HEK293T (cell line): Measurements from ENCODE around the gene SH2D4B.

Source experiments
- CTCF ChIA-PET: fragments of 350-600 bp; formaldehyde crosslinking; extraction: SDS; loops from one replicate; lab custom pipeline; 2021; ENCODE audit warnings: antibody characterized with exemption, inconsistent platforms; lab: Yijun Ruan, JAX
- POLR2A ChIA-PET: fragments of 350-600 bp; formaldehyde crosslinking; extraction: SDS; loops from one replicate; lab custom pipeline; 2020; ENCODE audit warnings: antibody characterized with exemption, inconsistent platforms; lab: Yijun Ruan, JAX
- DNase-seq: peaks from one replicate; pipeline ENCODE4 v3.0.0; 2012; ENCODE audit warnings: mixed read lengths; ENCODE audit errors: extremely low spot score
- ARNT ChIP-seq: fragments of 450-650 bp; IDR thresholded peaks from 2 replicates; pipeline ENCODE4 v1.6.1; 2017; ENCODE audit warnings: mild to moderate bottlenecking
- BHLHE40 ChIP-seq: fragments of 450-650 bp; IDR thresholded peaks from 2 replicates; pipeline ENCODE4 v1.6.1; 2016; ENCODE audit warnings: mild to moderate bottlenecking, moderate library complexity, borderline replicate concordance
- CTBP1 ChIP-seq: fragments of 450-650 bp; IDR thresholded peaks from 2 replicates; pipeline ENCODE4 v1.6.1; 2016; ENCODE audit warnings: borderline replicate concordance
- ELF4 ChIP-seq: fragments of 450-650 bp; IDR thresholded peaks from 2 replicates; pipeline ENCODE4 v1.6.1; 2017; ENCODE audit warnings: antibody characterized with exemption
- FOXA1 ChIP-seq: fragments of 450-650 bp; IDR thresholded peaks from 2 replicates; pipeline ENCODE4 v1.6.1; 2016; ENCODE audit warnings: mild to moderate bottlenecking
- FOXK2 ChIP-seq: fragments of 450-650 bp; IDR thresholded peaks from 2 replicates; pipeline ENCODE4 v1.6.1; 2016; ENCODE audit warnings: mild to moderate bottlenecking
- FOXM1 ChIP-seq: fragments of 450-650 bp; IDR thresholded peaks from 2 replicates; pipeline ENCODE4 v1.6.1; 2017; ENCODE audit warnings: mild to moderate bottlenecking, borderline replicate concordance
- HDGF ChIP-seq: fragments of 450-650 bp; IDR thresholded peaks from 2 replicates; pipeline ENCODE4 v1.6.1; 2017; ENCODE audit warnings: antibody characterized with exemption, borderline replicate concordance
- L3MBTL2 ChIP-seq: fragments of 450-650 bp; conservative IDR thresholded peaks from 2 replicates; pipeline ENCODE4 v1.6.1; 2016; ENCODE audit warnings: mild to moderate bottlenecking
- LEF1 ChIP-seq: fragments of 450-650 bp; IDR thresholded peaks from 2 replicates; pipeline ENCODE4 v1.6.1; 2017; ENCODE audit warnings: mild to moderate bottlenecking, borderline replicate concordance
- NFRKB ChIP-seq: fragments of 450-650 bp; IDR thresholded peaks from 2 replicates; pipeline ENCODE4 v1.6.1; 2016; ENCODE audit warnings: mild to moderate bottlenecking, moderate library complexity
- PKNOX1 ChIP-seq: fragments of 450-650 bp; IDR thresholded peaks from 2 replicates; pipeline ENCODE4 v1.6.1; 2016
- SP1 ChIP-seq: fragments of 450-650 bp; IDR thresholded peaks from 2 replicates; pipeline ENCODE4 v1.6.1; 2017
- SUZ12 ChIP-seq: fragments of 450-650 bp; IDR thresholded peaks from 2 replicates; pipeline ENCODE4 v1.6.1; 2016; ENCODE audit warnings: mild to moderate bottlenecking
- TARDBP ChIP-seq: fragments of 450-650 bp; IDR thresholded peaks from 2 replicates; pipeline ENCODE4 v1.6.1; 2016
- ZNF384 ChIP-seq: fragments of 450-650 bp; IDR thresholded peaks from 2 replicates; pipeline ENCODE4 v1.6.1; 2016

SH2D4B gene

GRCh38 chr10:80685355-80685754 lies 147.7 kb downstream of the SH2D4B start:
- CTCF ChIA-PET, result no interaction called here
- TF ChIP-seq ELF4 (no peak), ZNF384 (no peak), BHLHE40 (no peak)
- POLR2A ChIA-PET, result no interaction called here
- no peak for DNase-seq

DNA sequence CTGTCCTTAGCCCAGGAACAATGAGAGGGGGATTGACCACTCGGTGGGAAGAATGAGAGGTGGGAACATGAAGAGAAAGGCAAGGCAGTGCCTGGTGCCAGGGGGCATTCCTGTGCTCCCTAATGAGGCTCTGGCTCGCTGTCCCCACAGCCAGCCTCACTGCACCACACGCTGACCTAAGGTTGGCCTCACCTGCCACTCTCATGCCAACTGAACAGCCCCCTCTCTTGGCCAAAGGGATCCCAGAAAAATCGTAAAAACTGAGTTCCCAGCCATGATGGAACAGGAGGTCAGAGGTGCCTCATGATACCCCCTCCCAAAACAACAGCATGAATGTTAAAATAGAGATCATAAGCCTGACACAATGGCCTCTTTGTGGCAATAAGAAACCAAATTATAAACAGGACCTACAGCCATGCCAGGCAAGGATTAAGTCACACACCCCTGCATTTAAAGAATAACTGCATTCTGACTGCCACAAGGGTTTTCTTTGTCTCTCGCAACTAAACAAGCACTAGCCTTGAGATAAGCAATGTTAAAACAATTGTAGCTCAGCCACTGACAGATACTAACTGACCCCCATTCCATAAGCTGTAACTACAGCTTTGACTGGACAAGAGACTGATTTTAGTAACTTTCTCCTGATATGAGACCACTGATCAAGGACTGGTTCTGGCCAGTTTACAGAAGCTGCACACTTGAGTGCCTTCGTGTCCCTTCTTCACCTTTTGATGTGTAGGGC lies 149.2 kb downstream of the SH2D4B start:
- DNase-seq, result no peak
- CTCF ChIA-PET, result interaction anchor here (0.9 kb wide), 1 partner anchor 23 kb away, joined by 3 read pairs; no protein-coding TSS in a partner anchor
- POLR2A ChIA-PET, result no interaction called here
- no peak for TF ChIP-seq TARDBP

DNA sequence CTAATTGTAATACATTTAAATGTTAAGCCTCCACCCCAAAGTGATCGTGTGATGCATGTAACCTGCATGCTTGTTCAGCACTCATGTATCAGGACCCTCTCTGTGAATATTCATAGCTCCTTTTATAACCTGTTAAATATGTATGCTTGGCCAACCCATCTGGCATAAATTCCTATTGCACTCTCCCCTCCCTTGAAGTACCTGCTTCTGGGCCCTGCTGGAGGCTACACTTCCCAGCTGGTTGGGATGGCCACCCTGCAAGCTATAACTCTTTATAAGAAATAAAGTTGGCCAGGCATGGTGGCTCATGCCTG lies 149.7 kb downstream of the SH2D4B start:
- CTCF ChIA-PET, result interaction anchor here (0.9 kb wide), 1 partner anchor 23 kb away, joined by 3 read pairs; no protein-coding TSS in a partner anchor
- POLR2A ChIA-PET, result no interaction called here
- DNase-seq, result no peak
- TF ChIP-seq NFRKB (no peak), FOXK2 (no peak), ELF4 (no peak), SP1 (no peak), FOXA1 (no peak), CTBP1 (no peak), ZNF384 (no peak), PKNOX1 (no peak), L3MBTL2 (no peak), SUZ12 (no peak)

DNA sequence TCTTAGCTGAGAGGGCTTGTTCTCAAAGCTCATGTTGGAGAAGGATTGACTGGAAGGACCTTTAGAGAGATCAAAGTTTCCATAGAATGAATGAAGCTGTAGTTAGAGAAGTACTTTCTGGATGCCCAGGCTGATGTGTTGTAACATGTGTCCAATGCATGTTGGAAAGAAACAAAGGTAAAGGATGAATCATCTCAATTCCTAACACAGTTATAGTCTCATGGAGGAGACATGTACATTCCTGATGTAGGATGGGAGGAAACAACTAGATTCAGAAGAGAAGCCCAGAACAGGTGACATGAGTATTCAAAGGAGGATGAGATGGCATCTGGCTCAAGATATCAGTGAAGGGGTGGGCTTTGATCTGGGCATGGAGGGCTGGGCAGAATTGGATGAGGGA lies 152.7 kb downstream of the SH2D4B start:
- POLR2A ChIA-PET, result no interaction called here
- no peak for DNase-seq
- TF ChIP-seq TARDBP (no peak), ARNT (no peak), HDGF (no peak), FOXM1 (no peak), BHLHE40 (no peak), ELF4 (no peak), L3MBTL2 (no peak), CTBP1 (no peak), SP1 (no peak), SUZ12 (no peak), PKNOX1 (no peak), NFRKB (no peak), FOXK2 (no peak), LEF1 (no peak)
- CTCF ChIA-PET, result no interaction called here

- ChIA-PET CTCF (interaction anchor here (0.5 kb wide), 1 partner anchor 270 kb away, joined by 5 read pairs; no protein-coding TSS in a partner anchor), POLR2A (no interaction called here)
- TF ChIP-seq SP1, result no peak
- no peak for TF ChIP-seq LEF1
- DNase-seq, result no peak
These were observed 153.7 kb downstream of the SH2D4B start for GRCh38 chr10:80691441-80691840.

GRCh38 chr10:80693565-80693964 lies 155.9 kb downstream of the SH2D4B start:
- no peak for DNase-seq
- ChIA-PET CTCF (interaction anchor here (1.3 kb wide), 1 partner anchor 31 kb away, joined by 5 read pairs; no protein-coding TSS in a partner anchor), POLR2A (no interaction called here)
- TF ChIP-seq BHLHE40, result no peak
- TF ChIP-seq ZNF384, result no peak
- TF ChIP-seq FOXK2, result no peak
- TF ChIP-seq L3MBTL2, result no peak
- no peak for TF ChIP-seq SP1
- no peak for TF ChIP-seq FOXA1
- no peak for TF ChIP-seq HDGF
- TF ChIP-seq PKNOX1, result no peak
- TF ChIP-seq NFRKB, result no peak
- no peak for TF ChIP-seq ARNT
- TF ChIP-seq CTBP1, result no peak
- TF ChIP-seq ELF4, result no peak
- no peak for TF ChIP-seq FOXM1
- no peak for TF ChIP-seq SUZ12
- no peak for TF ChIP-seq LEF1
- TF ChIP-seq TARDBP, result no peak

DNA sequence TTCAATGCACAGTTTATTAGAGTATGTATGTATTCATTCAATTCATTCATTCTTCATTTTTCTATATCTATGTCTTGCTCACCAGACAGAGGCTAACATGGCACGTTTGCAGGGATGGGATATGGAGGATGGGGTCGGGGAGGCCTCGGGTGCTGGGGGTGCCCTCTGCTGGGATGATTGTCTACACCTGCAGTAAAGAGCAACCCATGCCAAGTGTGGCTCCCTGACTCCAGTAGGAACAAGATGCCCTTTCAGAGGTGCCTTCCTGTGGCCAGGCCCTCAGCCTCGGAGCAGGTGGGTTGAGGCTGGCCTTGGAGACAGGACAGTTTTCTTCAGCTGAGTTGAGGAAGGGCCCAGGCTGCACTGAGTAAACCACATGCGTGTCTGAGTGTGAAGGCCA lies 157.2 kb downstream of the SH2D4B start:
- POLR2A ChIA-PET, result no interaction called here
- TF ChIP-seq PKNOX1 (no peak), HDGF (no peak), ELF4 (no peak), SP1 (no peak), LEF1 (no peak), ARNT (no peak), FOXK2 (no peak), ZNF384 (no peak), BHLHE40 (no peak), NFRKB (no peak), L3MBTL2 (no peak), SUZ12 (no peak), TARDBP (no peak), FOXM1 (no peak), FOXA1 (no peak), CTBP1 (no peak)
- CTCF ChIA-PET, result interaction anchor here (0.7 to 0.8 kb wide), 2 partner anchors 44 to 312 kb away, joined by 3 read pairs; no protein-coding TSS in a partner anchor

More for the DNA sequence above, 157.2 kb downstream of the SH2D4B start:
- no peak for DNase-seq
